CD4-positive, alpha-beta T cell treated with Interleukin-1 beta for 1 hour (primary cell): ENCODE data around the gene COX10.
"Not testable (repeated sequence)": the region's sequence is repeated elsewhere in the genome, so short reads cannot be mapped to it uniquely, and the experiment has no call there.

Experiments used
- DNase-seq, 2 donors: peaks; one replicate each; pipeline ENCODE4 v3.0.0-alpha.2; 2020 to 2022

The COX10 gene

GRCh38 chr17:14206891-14207290 is 137.6 kb downstream of the COX10 start:
- DNase-seq: no peak

- no peak for DNase-seq
These were observed 138.5 kb downstream of the COX10 start for GRCh38 chr17:14207791-14208190.

GRCh38 chr17:14209215-14209614 is 139.9 kb downstream of the COX10 start:
- DNase-seq: no peak

GRCh38 chr17:14211246-14211645 is 141.9 kb downstream of the COX10 start:
- DNase-seq: no peak

- peak; percentile 19 to 40 for DNase-seq
These were observed 142.5 kb downstream of the COX10 start for GRCh38 chr17:14211801-14212200.

- DNase-seq: no peak
These were observed 143.1 kb downstream of the COX10 start for GRCh38 chr17:14212401-14212800.

GRCh38 chr17:14214271-14214670 is 145.0 kb downstream of the COX10 start:
- no peak for DNase-seq

- no peak for DNase-seq
These were observed 153.3 kb downstream of the COX10 start for GRCh38 chr17:14222611-14223010.

- DNase-seq: no peak
These were observed 156.1 kb downstream of the COX10 start for GRCh38 chr17:14225254-14225980.

GRCh38 chr17:14227052-14227451 is 157.7 kb downstream of the COX10 start:
- no peak for DNase-seq

- DNase-seq: no peak
These were observed 159.6 kb downstream of the COX10 start for GRCh38 chr17:14228903-14229302.

- DNase-seq: not testable (repeated sequence)
These were observed 161.9 kb downstream of the COX10 start for GRCh38 chr17:14231187-14231586.

- DNase-seq: not testable (repeated sequence)
These were observed 165.7 kb downstream of the COX10 start for GRCh38 chr17:14235047-14235446.

- not testable (repeated sequence) for DNase-seq
These were observed 166.7 kb downstream of the COX10 start for GRCh38 chr17:14236032-14236431.

GRCh38 chr17:14236762-14237161 is 167.5 kb downstream of the COX10 start, which contains the start of gene CDRT15:
CDRT15 (minus strand) TSS chr17:14236862; CDS start chr17:14236833, 29 bp downstream.
- not testable (repeated sequence) for DNase-seq

- DNase-seq: not testable (repeated sequence)
These were observed 170.0 kb downstream of the COX10 start for GRCh38 chr17:14239271-14239670.

GRCh38 chr17:14245002-14245401 is 175.7 kb downstream of the COX10 start:
- DNase-seq: no peak

- DNase-seq: no peak
These were observed 176.3 kb downstream of the COX10 start for GRCh38 chr17:14245629-14246028.
